Trophoblast cell (in vitro differentiated cells and primary cell): ENCODE data around the gene CALML5.

Source experiments
- DNase-seq, 2 donors: peaks; one replicate each; pipeline ENCODE4 v3.0.0-alpha.2; 2016
- H2AFZ ChIP-seq: 2 replicates; pipeline ENCODE4 v1.6.1; 2013; ENCODE audit warnings: low read length, moderate library complexity, mild to moderate bottlenecking; ENCODE audit not compliant: insufficient read depth, poor library complexity
- H2AK5ac ChIP-seq: 2 replicates; pipeline ENCODE4 v1.6.1; 2013; ENCODE audit warnings: mild to moderate bottlenecking, low read length
- H2BK120ac ChIP-seq: 2 replicates; pipeline ENCODE4 v1.6.1; 2013; ENCODE audit warnings: low read length, mild to moderate bottlenecking, moderate library complexity; ENCODE audit not compliant: insufficient read depth, poor library complexity
- H2BK12ac ChIP-seq: 2 replicates; pipeline ENCODE4 v1.6.1; 2013; ENCODE audit warnings: mild to moderate bottlenecking, low read length, moderate library complexity
- H2BK5ac ChIP-seq: 2 replicates; pipeline ENCODE4 v1.6.1; 2013; ENCODE audit warnings: low read length, low read depth, moderate library complexity, mild to moderate bottlenecking; ENCODE audit not compliant: poor library complexity
- H3K14ac ChIP-seq: 2 replicates; pipeline ENCODE4 v1.6.1; 2013; ENCODE audit warnings: mild to moderate bottlenecking, low read length
- H3K18ac ChIP-seq: 2 replicates; pipeline ENCODE4 v1.6.1; 2013; ENCODE audit warnings: mild to moderate bottlenecking, low read length
- H3K23ac ChIP-seq: 2 replicates; pipeline ENCODE4 v1.6.1; 2013; ENCODE audit warnings: low read length
- H3K27ac ChIP-seq: 2 replicates; pipeline ENCODE4 v1.5.1; 2013; ENCODE audit warnings: low read depth, mild to moderate bottlenecking, inconsistent platforms, low read length, moderate library complexity
- H3K27me3 ChIP-seq: 2 replicates; pipeline ENCODE4 v1.6.1; 2013; ENCODE audit warnings: inconsistent platforms, mild to moderate bottlenecking, low read length, moderate library complexity; ENCODE audit not compliant: insufficient read depth
- H3K36me3 ChIP-seq, 2 experiments: 1 replicate in 1 of 2; 2 replicates in 1 of 2; pipeline ENCODE4 v1.6.1; 2013; ENCODE audit warnings: low read length in 2 of 2, mild to moderate bottlenecking in 2 of 2, moderate library complexity in 1 of 2; ENCODE audit not compliant: insufficient read depth in 2 of 2, control insufficient read depth in 1 of 2
- H3K4ac ChIP-seq: 2 replicates; pipeline ENCODE4 v1.6.1; 2013; ENCODE audit warnings: low read depth, mild to moderate bottlenecking, low read length, moderate library complexity
- H3K4me1 ChIP-seq, 2 experiments: 1 replicate in 1 of 2; 2 replicates in 1 of 2; pipeline ENCODE4 v1.6.1; 2013; ENCODE audit warnings: low read length in 2 of 2, mild to moderate bottlenecking in 2 of 2, moderate library complexity in 1 of 2; ENCODE audit not compliant: insufficient read depth in 2 of 2, control insufficient read depth in 1 of 2
- H3K4me2 ChIP-seq: 2 replicates; pipeline ENCODE4 v1.6.1; 2013; ENCODE audit warnings: inconsistent platforms, mild to moderate bottlenecking, low read length, moderate library complexity
- H3K4me3 ChIP-seq: 2 replicates; pipeline ENCODE4 v1.5.1; 2013; ENCODE audit warnings: mild to moderate bottlenecking, low read depth, low read length, inconsistent platforms
- H3K79me1 ChIP-seq: one replicate; pipeline ENCODE4 v1.6.1; 2013; ENCODE audit warnings: low read length
- H3K79me2 ChIP-seq: 2 replicates; pipeline ENCODE4 v1.6.1; 2013; ENCODE audit warnings: low read length, mild to moderate bottlenecking; ENCODE audit not compliant: control insufficient read depth, insufficient read depth, poor library complexity
- H3K9ac ChIP-seq: 2 replicates; pipeline ENCODE4 v1.6.1; 2013; ENCODE audit warnings: mild to moderate bottlenecking, low read length
- H3K9me3 ChIP-seq: 2 replicates; pipeline ENCODE4 v1.6.1; 2013; ENCODE audit warnings: low read depth, mild to moderate bottlenecking, control low read depth, inconsistent platforms, low read length; ENCODE audit not compliant: insufficient read depth
- H4K12ac ChIP-seq: 2 replicates; pipeline ENCODE4 v1.6.1; 2013; ENCODE audit warnings: low read depth, mild to moderate bottlenecking, low read length, moderate library complexity
- H4K8ac ChIP-seq: 2 replicates; pipeline ENCODE4 v1.6.1; 2013; ENCODE audit warnings: low read depth, mild to moderate bottlenecking, low read length, moderate library complexity
- H4K91ac ChIP-seq: one replicate; pipeline ENCODE4 v1.6.1; 2013; ENCODE audit warnings: low read depth, mild to moderate bottlenecking, low read length, moderate library complexity
- WGBS: extraction: QIAGEN DNeasy Blood & Tissue Kit; methylation state at CpG from one replicate; pipeline ENCODE4 v1.1.7; 2013; ENCODE audit warnings: missing lambda C conversion rate; ENCODE audit not compliant: insufficient read length, insufficient coverage; ENCODE audit errors: extremely low coverage; 5-methylcytosine and 5-hydroxymethylcytosine counted together

Gene CALML5

DNA sequence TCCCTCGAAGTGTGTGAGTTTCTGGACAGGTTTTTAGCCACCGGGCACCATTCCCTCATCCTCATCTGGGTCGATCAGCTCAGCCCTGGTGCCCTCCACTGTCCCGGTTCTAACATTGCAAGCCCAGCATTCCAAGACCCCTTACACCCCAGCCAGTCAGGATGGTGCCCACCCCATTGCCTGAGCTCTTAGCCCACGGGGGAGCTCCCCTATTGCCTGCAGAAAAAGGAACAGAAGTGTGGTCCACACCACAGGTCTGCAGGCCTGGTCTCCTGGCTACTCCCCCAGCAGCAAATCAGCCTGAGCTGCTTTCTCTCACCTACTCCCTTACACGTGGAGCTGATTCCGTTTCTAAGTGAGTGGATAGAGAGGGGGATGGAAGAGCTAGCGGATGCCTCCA is 4.8 kb downstream of the CALML5 start:
- no CpG with 5 or more reads among the region's 8 CpGs for WGBS
- Histone ChIP-seq H3K79me1 (peaks cover 35% of the 10 kb centered on the region), H4K12ac (no peak overlapping the region), H4K91ac (peak overlapping the region; percentile 67), H2AK5ac (peak overlapping the region; percentile 67), H3K79me2 (no peaks in the 10 kb centered on the region), H3K18ac (peak overlapping the region; percentile 31), H3K9ac (no peak overlapping the region), H2BK12ac (peak overlapping the region; percentile 77), H2AFZ (no peak overlapping the region), H3K23ac (no peak overlapping the region), H3K4me2 (no peak overlapping the region), H3K14ac (peak overlapping the region; percentile 50), H3K27me3 (no peaks in the 10 kb centered on the region), H3K27ac (no peak overlapping the region), H2BK120ac (peak overlapping the region; percentile 29), H3K4ac (peak overlapping the region; percentile 12), H3K4me1 (peaks cover 25 to 26% of the 10 kb centered on the region in 2 experiments), H2BK5ac (no peak overlapping the region), H3K9me3 (peaks cover 5% of the 10 kb centered on the region), H3K4me3 (no peak overlapping the region), H3K36me3 (peaks cover 0 to 4% of the 10 kb centered on the region in 2 experiments), H4K8ac (no peak overlapping the region)
- no peak for DNase-seq

DNA sequence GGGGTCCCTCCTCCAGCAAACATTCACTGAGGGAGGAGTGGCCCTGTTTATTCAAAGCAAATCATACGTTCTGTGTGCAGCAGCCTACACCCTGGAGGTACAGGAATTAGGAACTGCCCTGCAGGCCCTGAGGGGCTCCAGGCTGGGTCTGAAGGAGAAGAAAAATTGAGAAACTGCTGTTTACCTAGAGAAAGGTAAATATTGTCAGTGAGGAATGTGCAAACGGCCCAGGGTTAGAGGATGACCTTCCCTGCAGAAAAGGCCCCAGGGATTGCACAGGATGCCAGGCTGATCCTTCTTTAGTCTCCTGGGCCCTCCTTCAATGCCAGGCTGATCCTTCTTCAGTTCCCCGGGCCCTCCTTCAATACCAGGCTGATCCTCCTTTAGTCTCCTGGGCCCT is 5.7 kb downstream of the CALML5 start:
- Histone ChIP-seq H2BK120ac (peak overlapping the region; percentile 75), H3K27me3 (no peaks in the 10 kb centered on the region), H3K18ac (peak overlapping the region; percentile 17), H3K14ac (peak overlapping the region; percentile 40), H3K27ac (peak overlapping the region; percentile 9), H2BK12ac (peak overlapping the region; percentile 24), H3K36me3 (peaks cover 0 to 4% of the 10 kb centered on the region in 2 experiments), H3K4me1 (peaks cover 22 to 24% of the 10 kb centered on the region in 2 experiments), H4K91ac (peak overlapping the region; percentile 60), H4K12ac (no peak overlapping the region), H3K4me3 (no peak overlapping the region), H3K4ac (no peak overlapping the region), H3K4me2 (no peak overlapping the region), H3K9ac (no peak overlapping the region), H3K79me1 (peaks cover 30% of the 10 kb centered on the region), H3K23ac (no peak overlapping the region), H2AFZ (no peak overlapping the region), H4K8ac (no peak overlapping the region), H2AK5ac (peak overlapping the region; percentile 11), H3K9me3 (peaks cover 5% of the 10 kb centered on the region), H2BK5ac (peak overlapping the region; percentile 2), H3K79me2 (no peaks in the 10 kb centered on the region)
- peak; percentile 73 to 79 for DNase-seq
- WGBS = no CpG with 5 or more reads among the region's 3 CpGs

DNA sequence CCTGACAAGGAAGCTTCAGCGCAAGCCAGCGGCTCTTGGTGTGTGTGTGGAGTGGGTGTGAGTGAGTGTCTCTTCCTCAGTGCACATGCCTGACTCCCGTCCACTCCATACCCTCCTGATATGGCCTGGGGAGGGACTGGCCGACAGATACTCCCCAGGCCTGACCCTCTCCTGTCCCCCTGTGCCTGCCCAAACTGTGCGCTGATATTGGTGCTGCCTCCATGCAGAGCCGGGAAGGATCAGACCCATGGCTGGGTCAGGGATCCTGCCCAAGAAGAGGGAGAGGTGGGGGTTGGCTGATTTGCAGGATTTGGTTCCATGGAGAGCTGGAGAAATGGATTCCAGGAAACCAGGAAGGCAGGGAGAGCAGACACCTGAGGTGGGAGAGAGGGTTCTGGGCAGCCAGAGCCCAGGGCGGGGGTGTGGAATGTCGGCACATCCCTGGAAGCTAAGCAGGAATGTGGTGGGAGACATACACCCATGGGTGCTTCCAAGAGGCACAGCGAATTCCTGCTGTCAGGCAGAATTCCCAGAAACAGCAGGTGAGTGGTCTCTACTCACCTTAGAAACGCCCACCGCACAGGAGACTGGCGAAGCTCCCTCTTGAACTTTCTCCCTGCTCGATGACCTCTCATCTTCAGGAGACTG is 6.3 kb downstream of the CALML5 start:
- Histone ChIP-seq H3K4me1 (peaks cover 22 to 24% of the 10 kb centered on the region in 2 experiments), H3K4ac (no peak overlapping the region), H3K9ac (no peak overlapping the region), H4K91ac (peak overlapping the region; percentile 60), H2AK5ac (peak overlapping the region; percentile 22), H3K18ac (peak overlapping the region; percentile 17), H3K9me3 (peaks cover 5% of the 10 kb centered on the region), H3K36me3 (peaks cover 0 to 4% of the 10 kb centered on the region in 2 experiments), H2AFZ (no peak overlapping the region), H2BK5ac (peak overlapping the region; percentile 2), H3K79me2 (no peaks in the 10 kb centered on the region), H3K23ac (no peak overlapping the region), H3K4me3 (no peak overlapping the region), H4K8ac (peak overlapping the region; percentile 56), H3K4me2 (no peak overlapping the region), H2BK120ac (peak overlapping the region; percentile 75), H3K27ac (peak overlapping the region; percentile 9), H3K14ac (peak overlapping the region; percentile 22), H3K27me3 (no peaks in the 10 kb centered on the region), H2BK12ac (peak overlapping the region; percentile 24), H4K12ac (no peak overlapping the region), H3K79me1 (peaks cover 27% of the 10 kb centered on the region)
- no CpG with 5 or more reads among the region's 13 CpGs for WGBS
- peak; percentile 36 to 45 for DNase-seq

DNA sequence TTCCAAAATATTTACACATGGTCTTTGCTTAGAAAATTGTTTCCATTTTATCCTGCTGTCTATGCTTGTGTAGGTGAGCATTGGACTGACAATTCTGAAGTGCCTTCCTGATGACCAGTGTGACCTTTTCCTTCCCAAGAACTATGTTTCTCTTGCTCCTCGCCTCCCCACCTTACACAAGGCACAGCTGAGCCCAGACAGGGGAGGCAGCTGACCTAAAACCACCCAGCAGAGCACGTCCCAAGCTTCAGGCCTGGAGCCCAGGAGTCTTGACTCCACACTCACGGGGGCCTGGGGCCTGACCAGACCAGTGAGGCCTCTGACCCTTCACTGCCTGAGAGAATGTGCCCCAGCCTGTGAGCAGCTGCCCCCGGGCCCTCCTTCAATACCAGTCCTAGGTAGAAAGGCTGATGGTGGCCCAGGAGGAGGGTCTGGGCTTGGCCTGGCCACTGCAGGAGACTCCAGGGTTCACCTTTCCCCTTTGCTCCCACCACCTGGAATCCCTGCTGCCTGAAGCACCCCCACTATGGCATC is 7.0 kb downstream of the CALML5 start:
- peak overlapping the region; percentile 75 for H2BK120ac ChIP-seq
- H3K4me1 ChIP-seq = peaks cover 22 to 27% of the 10 kb centered on the region in 2 experiments
- no peak overlapping the region for H3K27ac ChIP-seq
- peak overlapping the region; percentile 22 for H3K14ac ChIP-seq
- DNase-seq = peak; percentile 69 to 83
- peaks cover 0 to 4% of the 10 kb centered on the region in 2 experiments for H3K36me3 ChIP-seq
- no peak overlapping the region for H3K9ac ChIP-seq
- no CpG with 5 or more reads among the region's 4 CpGs for WGBS
- peaks cover 5% of the 10 kb centered on the region for H3K9me3 ChIP-seq
- H3K4ac ChIP-seq = no peak overlapping the region
- H3K27me3 ChIP-seq = no peaks in the 10 kb centered on the region
- H3K4me3 ChIP-seq = no peak overlapping the region
- peak overlapping the region; percentile 17 for H3K18ac ChIP-seq
- no peak overlapping the region for H3K4me2 ChIP-seq
- H2BK5ac ChIP-seq = peak overlapping the region; percentile 15
- no peak overlapping the region for H4K8ac ChIP-seq
- no peak overlapping the region for H3K23ac ChIP-seq
- H4K91ac ChIP-seq = peak overlapping the region; percentile 60
- H2AFZ ChIP-seq = no peak overlapping the region
- H3K79me1 ChIP-seq = peaks cover 30% of the 10 kb centered on the region
- peak overlapping the region; percentile 73 for H2AK5ac ChIP-seq
- no peaks in the 10 kb centered on the region for H3K79me2 ChIP-seq
- peak overlapping the region; percentile 24 for H2BK12ac ChIP-seq
- H4K12ac ChIP-seq = no peak overlapping the region
